Measurements from ENCODE around the gene ZSCAN23. TPM values are rescaled to one million over a fixed set of nuclear protein-coding genes. Genes with fewer than 3 reads are reported as not detected.

ZSCAN23 gene
- total and polyA plus RNA-seq, 8 donors = 0.23 to 5.3 (median 0.67) TPM; not detected in 4

GRCh38 chr6:28485482-28485881, 42.2 kb upstream of the ZSCAN23 start:
- peaks cover 0 to 74% (median 17%) of the 10 kb centered on the region in 3 donors for H3K27me3 ChIP-seq
- peaks cover 0 to 8% (median 4%) of the 10 kb centered on the region in 4 donors for H3K9me3 ChIP-seq
- intact Hi-C loops (cut with DNase I; ENCODE audit: low total_unique reads) = no loop called here
- H3K36me3 ChIP-seq = no peaks in the 10 kb centered on the region
- no peak for DNase-seq
- TF ChIP-seq POLR2A (IDR thresholded peaks at IDR 0.05) (no peak), EP300 (IDR thresholded peaks at IDR 0.05) (no peak), POLR2AphosphoS5 (IDR thresholded peaks at IDR 0.05) (no peak), CTCF (IDR thresholded peaks at IDR 0.05) (no peak)
- 84 to 95% (median 92%) methylated on average over 3 of the region's 3 CpGs for WGBS, 5 donors
- H3K4me1 ChIP-seq = peaks cover 0 to 14% (median 6%) of the 10 kb centered on the region in 4 donors
- H3K4me3 ChIP-seq = no peak overlapping the region
- H3K27ac ChIP-seq = no peak overlapping the region

- H3K9me3 ChIP-seq = no peaks in the 10 kb centered on the region
- DNase-seq = no peak
- peaks cover 0 to 72% (median 11%) of the 10 kb centered on the region in 3 donors for H3K27me3 ChIP-seq
- TF ChIP-seq POLR2AphosphoS5 (IDR thresholded peaks at IDR 0.05) (no peak), EP300 (IDR thresholded peaks at IDR 0.05) (no peak), CTCF (IDR thresholded peaks at IDR 0.05) (no peak), POLR2A (IDR thresholded peaks at IDR 0.05) (no peak)
- H3K36me3 ChIP-seq = no peaks in the 10 kb centered on the region
- 64 to 72% (median 67%) methylated on average over 9 of the region's 9 CpGs for WGBS, 5 donors
- intact Hi-C loops (cut with DNase I; ENCODE audit: low total_unique reads) = no loop called here
- H3K4me1 ChIP-seq = no peaks in the 10 kb centered on the region
- H3K4me3 ChIP-seq = no peak overlapping the region
- no peak overlapping the region for H3K27ac ChIP-seq
Observed at GRCh38 chr6:28480253-28480932, 37.1 kb upstream of the ZSCAN23 start.

- intact Hi-C loops (cut with DNase I; ENCODE audit: low total_unique reads) = no loop called here
- H3K27me3 ChIP-seq = peaks cover 0 to 81% (median 23%) of the 10 kb centered on the region in 3 donors
- DNase-seq = no peak
Observed at GRCh38 chr6:28478518-28478917, 35.2 kb upstream of the ZSCAN23 start.

More at GRCh38 chr6:28478518-28478917, 35.2 kb upstream of the ZSCAN23 start:
- Histone ChIP-seq H3K36me3 (no peaks in the 10 kb centered on the region), H3K9me3 (no peaks in the 10 kb centered on the region), H3K4me3 (no peak overlapping the region), H3K4me1 (no peaks in the 10 kb centered on the region), H3K27ac (no peak overlapping the region)
- WGBS, 5 donors = 46 to 62% (median 50%) methylated on average over 12 of the region's 12 CpGs
- TF ChIP-seq CTCF (IDR thresholded peaks at IDR 0.05) (no peak), POLR2AphosphoS5 (IDR thresholded peaks at IDR 0.05) (no peak), POLR2A (IDR thresholded peaks at IDR 0.05) (no peak), EP300 (IDR thresholded peaks at IDR 0.05) (no peak)
